HepG2 (cell line): ENCODE data around the gene KAT6B. TPM values are rescaled to one million over a fixed set of nuclear protein-coding genes. Genes with fewer than 3 reads are reported as not detected.

ENCODE experiments used
- IKZF1 ChIP-seq: fragments of 450-650 bp; IDR thresholded peaks from 2 replicates; pipeline ENCODE4 v1.7.1; 2016
- ISL2 ChIP-seq: sonication (generic); formaldehyde crosslinking; IDR thresholded peaks from 2 replicates; pipeline ENCODE4 v1.5.0; 2020; ENCODE audit warnings: missing genetic modification reagents
- SMAD1 ChIP-seq: sonication (generic); formaldehyde crosslinking; IDR thresholded peaks from 2 replicates; pipeline ENCODE4 v1.4.0; 2020; ENCODE audit warnings: missing genetic modification reagents, low read depth, mild to moderate bottlenecking, borderline replicate concordance
- SNAPC2 ChIP-seq: sonication (generic); formaldehyde crosslinking; IDR thresholded peaks from 2 replicates; pipeline ENCODE4 v1.8.1; 2022; ENCODE audit warnings: mild to moderate bottlenecking, missing genetic modification reagents
- ZBTB4 ChIP-seq: sonication (generic); formaldehyde crosslinking; IDR thresholded peaks from 2 replicates; pipeline ENCODE4 v1.4.0; 2020; ENCODE audit warnings: missing genetic modification reagents, mild to moderate bottlenecking, borderline replicate concordance
- ZBTB40 ChIP-seq, 2 experiments: fragments of 450-650 bp in 1 of 2; sonication (generic) in 1 of 2; formaldehyde crosslinking in 1 of 2; IDR thresholded peaks; 2 replicates each; pipeline versions ENCODE4 v1.6.1 to v1.8.0; 2016 to 2022; ENCODE audit warnings: antibody characterized with exemption in 1 of 2, mild to moderate bottlenecking in 1 of 2, missing genetic modification reagents in 1 of 2
- ZNF318 ChIP-seq: sonication (generic); formaldehyde crosslinking; IDR thresholded peaks from 2 replicates; pipeline ENCODE4 v1.4.0; 2020; ENCODE audit warnings: mild to moderate bottlenecking, missing genetic modification reagents
- ZNF879 ChIP-seq: sonication (generic); formaldehyde crosslinking; IDR thresholded peaks from 2 replicates; pipeline ENCODE4 v1.8.1; 2023; ENCODE audit warnings: missing genetic modification reagents
- polyA plus RNA-seq, 8 experiments: library from polyadenylated mRNA; depleted of rRNA in 3 of 8; stranded (reverse) in 7 of 8; unstranded in 1 of 8; fragments of >200 nt; fragmentation: Illumina TruSeq in 4 of 8; extraction: Trizol in 4 of 8; gene quantifications; 2 replicates each; pipeline versions ENCODE4 v1.2.1 to v1.2.3, GENCODE V29; 2011 to 2016; ENCODE audit warnings: low read depth in 4 of 8, missing spikeins in 1 of 8, mixed read lengths in 1 of 8; ENCODE audit not compliant: insufficient read depth in 1 of 8
- total RNA-seq, 5 experiments: library from RNA; depleted of rRNA; stranded (reverse); fragments of >200 nt; fragmentation: Illumina TruSeq; extraction: Trizol; gene quantifications; 2 replicates each; pipeline ENCODE4 v1.2.3, GENCODE V29; 2016; ENCODE audit warnings: low read depth in 1 of 5

The KAT6B gene
- total and polyA plus RNA-seq, 2 of the 13 experiments (the other 11 are each of a cell fraction or from before 2014, with no cell fraction given), result 3.0 to 9.5 TPM

- no peak for TF ChIP-seq ZNF318 (CRISPR knock-in tag)
- TF ChIP-seq IKZF1, result no peak
- TF ChIP-seq SNAPC2, result 0 out of 2 replicates have a peak, but pooled peaks have one; percentile 30
- TF ChIP-seq SMAD1 (CRISPR knock-in tag), result no peak
- TF ChIP-seq ISL2, result peak; percentile 85
- TF ChIP-seq ZBTB40 (IDR thresholded peaks at IDR 0.05), result no peak
- peak; percentile 53; the same call in 1 of the 2 replicates for TF ChIP-seq ZBTB40 (CRISPR knock-in tag; IDR thresholded peaks at IDR 0.05)
- no peak for TF ChIP-seq ZNF879 (CRISPR knock-in tag)
- no peak for TF ChIP-seq ZBTB4 (CRISPR knock-in tag)
Measured at GRCh38 chr10:74822101-74822500, 4.3 kb upstream of the KAT6B start (continued).
